GM19025 (cell line): Measurements from ENCODE around the gene INSR.

ENCODE experiments used
- ATAC-seq: cut with Tn5 transposase; IDR thresholded peaks from one replicate; pipeline ENCODE4 v1.9.1; 2021; ENCODE audit warnings: mild to moderate bottlenecking, low read depth, moderate library complexity; ENCODE audit not compliant: unreplicated experiment

INSR gene

GRCh38 chr19:7197760-7198696 is 96.2 kb downstream of the INSR start:
- ATAC-seq, result peak; percentile 85

GRCh38 chr19:7197119-7197759 is 97.0 kb downstream of the INSR start:
- peak; percentile 43 for ATAC-seq

- ATAC-seq, result no peak
These were observed 97.5 kb downstream of the INSR start for GRCh38 chr19:7196763-7197118.

GRCh38 chr19:7195046-7195445 is 99.2 kb downstream of the INSR start:
- no peak for ATAC-seq

GRCh38 chr19:7194566-7194965 is 99.6 kb downstream of the INSR start:
- no peak for ATAC-seq

- peak; percentile 44 for ATAC-seq
These were observed 102.1 kb downstream of the INSR start for GRCh38 chr19:7191946-7192691.

- ATAC-seq, result no peak
These were observed 105.2 kb downstream of the INSR start for GRCh38 chr19:7188698-7189629.

GRCh38 chr19:7187605-7188339 is 106.4 kb downstream of the INSR start:
- ATAC-seq, result no peak

- no peak for ATAC-seq
These were observed 111.7 kb downstream of the INSR start for GRCh38 chr19:7182489-7182888.

- no peak for ATAC-seq
These were observed 114.3 kb downstream of the INSR start for GRCh38 chr19:7179917-7180306.

- ATAC-seq, result no peak
These were observed 116.3 kb downstream of the INSR start for GRCh38 chr19:7177926-7178325.

GRCh38 chr19:7176792-7177191 is 117.4 kb downstream of the INSR start:
- no peak for ATAC-seq

- ATAC-seq, result no peak
These were observed 121.4 kb downstream of the INSR start for GRCh38 chr19:7172794-7173193.

GRCh38 chr19:7170983-7171382 is 123.2 kb downstream of the INSR start:
- no peak for ATAC-seq

GRCh38 chr19:7168941-7169340 is 125.3 kb downstream of the INSR start:
- no peak for ATAC-seq

- ATAC-seq, result no peak
These were observed 132.9 kb downstream of the INSR start for GRCh38 chr19:7161292-7161691.

GRCh38 chr19:7159105-7159933 is 134.9 kb downstream of the INSR start:
- ATAC-seq, result no peak

GRCh38 chr19:7153022-7153421 is 141.2 kb downstream of the INSR start:
- no peak for ATAC-seq

GRCh38 chr19:7152568-7152967 is 141.6 kb downstream of the INSR start:
- no peak for ATAC-seq
